Activated naive CD4-positive, alpha-beta T cell treated with anti-CD3 and anti-CD28 coated beads, Interleukin-2, amount 50 U/mL, for 24 hours (primary cell): ENCODE results near the gene ENO4.

Experiments used
- H3K27ac Mint-ChIP-seq: one replicate; pipeline ENCODE4 v1.8.0; 2021; ENCODE audit warnings: mild to moderate bottlenecking, mixed read lengths
- H3K27me3 Mint-ChIP-seq: one replicate; pipeline ENCODE4 v1.8.0; 2021; ENCODE audit warnings: mixed read lengths
- H3K36me3 Mint-ChIP-seq: one replicate; pipeline ENCODE4 v1.8.0; 2021; ENCODE audit warnings: mixed read lengths
- H3K4me1 Mint-ChIP-seq: one replicate; pipeline ENCODE4 v1.8.0; 2021; ENCODE audit warnings: mixed read lengths
- H3K4me3 Mint-ChIP-seq: one replicate; pipeline ENCODE4 v1.8.0; 2021; ENCODE audit warnings: mild to moderate bottlenecking, mixed read lengths
- H3K9me3 Mint-ChIP-seq: one replicate; pipeline ENCODE4 v1.8.0; 2021; ENCODE audit warnings: mixed read lengths

The ENO4 gene

GRCh38 chr10:116910910-116911309 is 61.6 kb downstream of the ENO4 start:
- no peaks in the 10 kb centered on the region for H3K9me3 Mint-ChIP-seq
- H3K4me3 Mint-ChIP-seq: no peak overlapping the region
- H3K4me1 Mint-ChIP-seq: no peaks in the 10 kb centered on the region
- peaks cover 1% of the 10 kb centered on the region for H3K27me3 Mint-ChIP-seq
- H3K27ac Mint-ChIP-seq: no peak overlapping the region
- H3K36me3 Mint-ChIP-seq: no peaks in the 10 kb centered on the region

GRCh38 chr10:116912162-116912561 is 62.9 kb downstream of the ENO4 start:
- Mint-ChIP-seq H3K4me3 (no peak overlapping the region), H3K27me3 (peaks cover 1% of the 10 kb centered on the region), H3K9me3 (no peaks in the 10 kb centered on the region), H3K4me1 (no peaks in the 10 kb centered on the region), H3K36me3 (no peaks in the 10 kb centered on the region), H3K27ac (no peak overlapping the region)

DNA sequence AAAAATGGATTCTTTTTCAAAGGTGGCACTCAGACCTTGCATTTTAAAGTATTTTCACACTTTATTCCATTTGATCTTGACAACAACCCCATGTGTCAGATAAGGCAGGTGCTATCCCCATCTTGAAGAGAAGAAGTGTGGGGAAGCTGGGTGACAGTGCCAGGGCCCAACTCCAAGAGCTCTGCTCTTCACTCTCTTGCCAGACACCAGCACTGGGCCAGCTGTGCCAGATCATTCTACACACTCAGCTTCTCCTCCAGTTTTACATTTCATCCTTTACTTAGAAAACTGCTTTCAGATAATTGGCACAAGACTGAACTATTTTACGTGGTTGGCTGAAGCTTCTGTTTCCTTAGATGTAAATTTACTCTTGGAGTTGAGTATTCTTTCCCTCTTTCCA is 64.4 kb downstream of the ENO4 start:
- Mint-ChIP-seq H3K36me3 (no peaks in the 10 kb centered on the region), H3K4me3 (no peak overlapping the region), H3K4me1 (no peaks in the 10 kb centered on the region), H3K9me3 (no peaks in the 10 kb centered on the region), H3K27me3 (peaks cover 3% of the 10 kb centered on the region), H3K27ac (no peak overlapping the region)

GRCh38 chr10:116915340-116915739 is 66.0 kb downstream of the ENO4 start:
- Mint-ChIP-seq H3K27me3 (peaks cover 3% of the 10 kb centered on the region), H3K36me3 (no peaks in the 10 kb centered on the region), H3K27ac (no peak overlapping the region), H3K4me1 (no peaks in the 10 kb centered on the region), H3K4me3 (no peak overlapping the region), H3K9me3 (no peaks in the 10 kb centered on the region)

GRCh38 chr10:116917481-116917880 is 68.2 kb downstream of the ENO4 start:
- no peak overlapping the region for H3K27ac Mint-ChIP-seq
- no peaks in the 10 kb centered on the region for H3K4me1 Mint-ChIP-seq
- H3K36me3 Mint-ChIP-seq: no peaks in the 10 kb centered on the region
- no peak overlapping the region for H3K4me3 Mint-ChIP-seq
- no peaks in the 10 kb centered on the region for H3K9me3 Mint-ChIP-seq
- H3K27me3 Mint-ChIP-seq: peaks cover 2% of the 10 kb centered on the region

- Mint-ChIP-seq H3K36me3 (no peaks in the 10 kb centered on the region), H3K27ac (no peak overlapping the region), H3K9me3 (no peaks in the 10 kb centered on the region), H3K4me1 (no peaks in the 10 kb centered on the region), H3K4me3 (no peak overlapping the region), H3K27me3 (peaks cover 2% of the 10 kb centered on the region)
Measured at GRCh38 chr10:116918583-116918982, 69.3 kb downstream of the ENO4 start.

DNA sequence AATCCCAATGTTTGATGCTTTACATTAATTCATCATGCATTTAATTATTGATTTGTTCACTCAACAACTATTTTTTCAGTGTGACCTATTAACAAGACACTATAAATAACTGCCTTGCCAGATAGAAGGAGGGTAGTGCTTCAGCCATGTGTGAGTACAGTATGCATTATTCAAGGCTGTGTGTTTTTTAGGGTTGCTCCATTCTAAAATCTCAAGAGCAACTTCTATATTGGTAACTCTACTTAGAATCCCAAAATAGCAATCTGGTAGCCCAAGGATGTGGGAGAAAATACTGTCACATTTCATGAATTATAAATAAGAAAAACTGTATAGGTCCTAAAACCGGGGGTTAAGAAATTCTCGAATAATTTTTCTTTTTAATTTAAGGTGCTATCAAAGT is 69.9 kb downstream of the ENO4 start:
- Mint-ChIP-seq H3K27ac (no peak overlapping the region), H3K4me3 (no peak overlapping the region), H3K4me1 (no peaks in the 10 kb centered on the region), H3K36me3 (no peaks in the 10 kb centered on the region), H3K27me3 (peaks cover 2% of the 10 kb centered on the region), H3K9me3 (no peaks in the 10 kb centered on the region)

DNA sequence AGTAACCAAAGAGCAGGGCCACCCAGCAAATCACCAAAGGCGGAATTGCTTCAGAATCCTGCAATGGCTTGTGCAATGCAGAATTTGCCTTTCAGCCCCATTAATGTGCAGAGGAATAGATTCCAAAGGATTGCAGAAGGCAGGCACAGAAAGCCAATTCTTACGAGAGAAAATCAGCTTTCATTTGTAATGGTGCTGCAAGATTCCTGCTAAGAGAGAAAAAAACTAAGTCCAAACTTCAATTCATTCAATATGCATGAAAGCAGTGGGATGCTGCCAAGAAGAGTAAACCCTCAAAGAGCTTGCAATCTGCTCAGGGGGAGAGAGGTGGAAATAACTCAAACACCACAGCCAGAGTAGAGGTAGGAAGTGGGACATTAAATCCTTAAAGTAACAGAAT is 70.4 kb downstream of the ENO4 start:
- Mint-ChIP-seq H3K4me3 (no peak overlapping the region), H3K4me1 (no peaks in the 10 kb centered on the region), H3K36me3 (no peaks in the 10 kb centered on the region), H3K9me3 (no peaks in the 10 kb centered on the region), H3K27ac (no peak overlapping the region), H3K27me3 (peaks cover 2% of the 10 kb centered on the region)

GRCh38 chr10:116925056-116925455 is 75.8 kb downstream of the ENO4 start:
- no peaks in the 10 kb centered on the region for H3K27me3 Mint-ChIP-seq
- H3K9me3 Mint-ChIP-seq: no peaks in the 10 kb centered on the region
- no peak overlapping the region for H3K27ac Mint-ChIP-seq
- H3K4me1 Mint-ChIP-seq: no peaks in the 10 kb centered on the region
- H3K4me3 Mint-ChIP-seq: no peak overlapping the region
- H3K36me3 Mint-ChIP-seq: no peaks in the 10 kb centered on the region

GRCh38 chr10:116926426-116926825 is 77.1 kb downstream of the ENO4 start:
- H3K36me3 Mint-ChIP-seq: no peaks in the 10 kb centered on the region
- no peaks in the 10 kb centered on the region for H3K9me3 Mint-ChIP-seq
- no peaks in the 10 kb centered on the region for H3K27me3 Mint-ChIP-seq
- H3K4me1 Mint-ChIP-seq: no peaks in the 10 kb centered on the region
- H3K4me3 Mint-ChIP-seq: no peak overlapping the region
- no peak overlapping the region for H3K27ac Mint-ChIP-seq

- Mint-ChIP-seq H3K27ac (no peak overlapping the region), H3K27me3 (peaks cover 1% of the 10 kb centered on the region), H3K36me3 (no peaks in the 10 kb centered on the region), H3K4me1 (no peaks in the 10 kb centered on the region), H3K9me3 (no peaks in the 10 kb centered on the region), H3K4me3 (no peak overlapping the region)
Measured at GRCh38 chr10:116931806-116932205, 82.5 kb downstream of the ENO4 start.
